Central memory CD8-positive, alpha-beta T cell (primary cell): ENCODE data around the gene SKP2.

ENCODE experiments used
- ATAC-seq: fragments of 150-1000 bp; cut with Tn5 transposase; replicated peaks from 2 replicates; pipeline ENCODE4 v1.10.0; 2022; ENCODE audit warnings: mild to moderate bottlenecking, moderate FRiP score, moderate number of reproducible peaks; ENCODE audit not compliant: poor library complexity, severe bottlenecking; ENCODE audit errors: extremely low read depth
- DNase-seq, 2 donors: peaks; one replicate each; pipeline ENCODE4 v3.0.0; 2021; ENCODE audit warnings: low spot score in 2 of 2
- H3K27ac Mint-ChIP-seq: one replicate; pipeline ENCODE4 v1.8.0; 2022; ENCODE audit warnings: low read depth, mild to moderate bottlenecking, moderate library complexity, mixed read lengths
- H3K27me3 Mint-ChIP-seq: one replicate; pipeline ENCODE4 v1.8.0; 2022; ENCODE audit warnings: mixed read lengths
- H3K36me3 Mint-ChIP-seq: one replicate; pipeline ENCODE4 v1.8.0; 2022; ENCODE audit warnings: mild to moderate bottlenecking, moderate library complexity, mixed read lengths; ENCODE audit not compliant: insufficient read depth
- H3K4me1 Mint-ChIP-seq: one replicate; pipeline ENCODE4 v1.8.0; 2022; ENCODE audit warnings: mixed read lengths
- H3K4me3 Mint-ChIP-seq: one replicate; pipeline ENCODE4 v1.8.0; 2022; ENCODE audit warnings: mild to moderate bottlenecking, moderate library complexity, mixed read lengths
- H3K9me3 Mint-ChIP-seq: one replicate; pipeline ENCODE4 v1.8.0; 2022; ENCODE audit warnings: mixed read lengths

The SKP2 gene

GRCh38 chr5:36146390-36146789 is 5.5 kb upstream of the SKP2 start:
- H3K27ac Mint-ChIP-seq = no peak overlapping the region
- H3K27me3 Mint-ChIP-seq = no peaks in the 10 kb centered on the region
- no peaks in the 10 kb centered on the region for H3K9me3 Mint-ChIP-seq
- peaks cover 32% of the 10 kb centered on the region for H3K4me1 Mint-ChIP-seq
- H3K36me3 Mint-ChIP-seq = peaks cover 2% of the 10 kb centered on the region
- no peak for DNase-seq
- no peak for ATAC-seq
- H3K4me3 Mint-ChIP-seq = no peak overlapping the region

- Mint-ChIP-seq H3K9me3 (no peaks in the 10 kb centered on the region), H3K36me3 (peaks cover 2% of the 10 kb centered on the region), H3K4me1 (peaks cover 40% of the 10 kb centered on the region), H3K27me3 (no peaks in the 10 kb centered on the region), H3K27ac (no peak overlapping the region), H3K4me3 (no peak overlapping the region)
- DNase-seq (no peak), ATAC-seq (no peak)
Observed at GRCh38 chr5:36147681-36148080, 4.2 kb upstream of the SKP2 start.

- peaks cover 9% of the 10 kb centered on the region for H3K36me3 Mint-ChIP-seq
- peaks cover 58% of the 10 kb centered on the region for H3K4me1 Mint-ChIP-seq
- peak overlapping the region; percentile 92 for H3K4me3 Mint-ChIP-seq
- ATAC-seq = peak; percentile 7
- H3K27ac Mint-ChIP-seq = peak overlapping the region; percentile 91
- no peaks in the 10 kb centered on the region for H3K9me3 Mint-ChIP-seq
- H3K27me3 Mint-ChIP-seq = no peaks in the 10 kb centered on the region
- peak in 1 of 2 donors; percentile 24 for DNase-seq
Observed at GRCh38 chr5:36150676-36151433, 1.1 kb upstream of the SKP2 start.

- DNase-seq = no peak
- Mint-ChIP-seq H3K9me3 (no peaks in the 10 kb centered on the region), H3K4me3 (peak overlapping the region; percentile 92), H3K4me1 (peaks cover 63% of the 10 kb centered on the region), H3K27ac (peak overlapping the region; percentile 91), H3K27me3 (no peaks in the 10 kb centered on the region), H3K36me3 (peaks cover 17% of the 10 kb centered on the region)
- no peak for ATAC-seq
Observed at GRCh38 chr5:36152324-36153297, 700 bp downstream of the SKP2 start.

- H3K36me3 Mint-ChIP-seq = peaks cover 19% of the 10 kb centered on the region
- peaks cover 64% of the 10 kb centered on the region for H3K4me1 Mint-ChIP-seq
- H3K27ac Mint-ChIP-seq = no peak overlapping the region
- H3K4me3 Mint-ChIP-seq = peak overlapping the region; percentile 38
- DNase-seq (no peak), ATAC-seq (no peak)
- no peaks in the 10 kb centered on the region for H3K27me3 Mint-ChIP-seq
- H3K9me3 Mint-ChIP-seq = no peaks in the 10 kb centered on the region
Observed at GRCh38 chr5:36153298-36153677, 1.4 kb downstream of the SKP2 start.

- Mint-ChIP-seq H3K4me1 (peaks cover 68% of the 10 kb centered on the region), H3K27me3 (no peaks in the 10 kb centered on the region), H3K9me3 (no peaks in the 10 kb centered on the region), H3K36me3 (peaks cover 22% of the 10 kb centered on the region), H3K27ac (no peak overlapping the region), H3K4me3 (peak overlapping the region; percentile 38)
- ATAC-seq (no peak), DNase-seq (no peak)
Observed at GRCh38 chr5:36153726-36154125, 1.8 kb downstream of the SKP2 start.

- Mint-ChIP-seq H3K36me3 (peaks cover 25% of the 10 kb centered on the region), H3K27ac (no peak overlapping the region), H3K4me1 (peaks cover 71% of the 10 kb centered on the region), H3K27me3 (no peaks in the 10 kb centered on the region), H3K4me3 (no peak overlapping the region), H3K9me3 (no peaks in the 10 kb centered on the region)
- no peak for DNase-seq
- ATAC-seq = no peak
Observed at GRCh38 chr5:36155291-36155690, 3.4 kb downstream of the SKP2 start.

- peaks cover 27% of the 10 kb centered on the region for H3K36me3 Mint-ChIP-seq
- H3K4me3 Mint-ChIP-seq = no peak overlapping the region
- peaks cover 64% of the 10 kb centered on the region for H3K4me1 Mint-ChIP-seq
- no peak for ATAC-seq
- H3K27ac Mint-ChIP-seq = no peak overlapping the region
- no peak for DNase-seq
- H3K27me3 Mint-ChIP-seq = no peaks in the 10 kb centered on the region
- H3K9me3 Mint-ChIP-seq = no peaks in the 10 kb centered on the region
Observed at GRCh38 chr5:36156121-36156601, 4.2 kb downstream of the SKP2 start.

- no peak overlapping the region for H3K27ac Mint-ChIP-seq
- H3K9me3 Mint-ChIP-seq = no peaks in the 10 kb centered on the region
- no peak for ATAC-seq
- peaks cover 63% of the 10 kb centered on the region for H3K4me1 Mint-ChIP-seq
- H3K4me3 Mint-ChIP-seq = no peak overlapping the region
- DNase-seq = no peak
- no peaks in the 10 kb centered on the region for H3K27me3 Mint-ChIP-seq
- peaks cover 27% of the 10 kb centered on the region for H3K36me3 Mint-ChIP-seq
Observed at GRCh38 chr5:36156619-36157018, 4.7 kb downstream of the SKP2 start.

- DNase-seq = no peak
- no peak for ATAC-seq
- H3K4me1 Mint-ChIP-seq = peaks cover 66% of the 10 kb centered on the region
Observed at GRCh38 chr5:36158144-36158543, 6.2 kb downstream of the SKP2 start.

GRCh38 chr5:36160617-36161016 is 8.7 kb downstream of the SKP2 start:
- Mint-ChIP-seq H3K9me3 (no peaks in the 10 kb centered on the region), H3K27me3 (no peaks in the 10 kb centered on the region), H3K36me3 (peaks cover 35% of the 10 kb centered on the region), H3K4me1 (peaks cover 62% of the 10 kb centered on the region), H3K4me3 (no peak overlapping the region), H3K27ac (no peak overlapping the region)
- DNase-seq (no peak), ATAC-seq (no peak)

More at GRCh38 chr5:36158144-36158543, 6.2 kb downstream of the SKP2 start:
- H3K9me3 Mint-ChIP-seq = no peaks in the 10 kb centered on the region
- peaks cover 31% of the 10 kb centered on the region for H3K36me3 Mint-ChIP-seq
- H3K27ac Mint-ChIP-seq = no peak overlapping the region
- no peaks in the 10 kb centered on the region for H3K27me3 Mint-ChIP-seq
- H3K4me3 Mint-ChIP-seq = no peak overlapping the region

GRCh38 chr5:36161361-36161760 is 9.4 kb downstream of the SKP2 start:
- H3K9me3 Mint-ChIP-seq = no peaks in the 10 kb centered on the region
- no peak overlapping the region for H3K27ac Mint-ChIP-seq
- no peak overlapping the region for H3K4me3 Mint-ChIP-seq
- no peaks in the 10 kb centered on the region for H3K27me3 Mint-ChIP-seq
- DNase-seq (no peak), ATAC-seq (no peak)
- H3K4me1 Mint-ChIP-seq = peaks cover 55% of the 10 kb centered on the region
- H3K36me3 Mint-ChIP-seq = peaks cover 35% of the 10 kb centered on the region
